ENCODE results near the gene CDK6. TPM values are rescaled to one million over a fixed set of nuclear protein-coding genes. Genes with fewer than 3 reads are reported as not detected.

Gene CDK6
- polyA plus RNA-seq, 1 donor, result 45.7 TPM

DNA sequence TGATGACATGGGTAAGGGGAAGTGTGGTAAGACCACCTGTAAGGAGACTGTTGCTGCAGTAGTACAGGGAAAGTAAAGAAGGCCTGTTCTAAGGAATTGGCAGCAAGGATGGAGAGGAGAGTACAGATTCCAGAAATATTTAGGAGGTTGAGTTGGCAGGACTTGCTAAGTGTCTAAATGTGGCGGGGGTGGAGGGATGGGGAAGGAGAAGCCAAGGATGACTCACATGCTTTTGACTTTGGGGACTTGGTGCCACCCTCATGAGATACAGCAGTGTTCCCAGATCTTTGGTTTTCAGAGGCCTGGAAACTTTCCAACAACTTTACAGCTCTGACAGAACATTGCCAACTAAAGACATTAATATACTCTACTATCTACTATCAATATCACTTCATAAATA lies 45.4 kb downstream of the CDK6 start:
- no peak for DNase-seq

DNA sequence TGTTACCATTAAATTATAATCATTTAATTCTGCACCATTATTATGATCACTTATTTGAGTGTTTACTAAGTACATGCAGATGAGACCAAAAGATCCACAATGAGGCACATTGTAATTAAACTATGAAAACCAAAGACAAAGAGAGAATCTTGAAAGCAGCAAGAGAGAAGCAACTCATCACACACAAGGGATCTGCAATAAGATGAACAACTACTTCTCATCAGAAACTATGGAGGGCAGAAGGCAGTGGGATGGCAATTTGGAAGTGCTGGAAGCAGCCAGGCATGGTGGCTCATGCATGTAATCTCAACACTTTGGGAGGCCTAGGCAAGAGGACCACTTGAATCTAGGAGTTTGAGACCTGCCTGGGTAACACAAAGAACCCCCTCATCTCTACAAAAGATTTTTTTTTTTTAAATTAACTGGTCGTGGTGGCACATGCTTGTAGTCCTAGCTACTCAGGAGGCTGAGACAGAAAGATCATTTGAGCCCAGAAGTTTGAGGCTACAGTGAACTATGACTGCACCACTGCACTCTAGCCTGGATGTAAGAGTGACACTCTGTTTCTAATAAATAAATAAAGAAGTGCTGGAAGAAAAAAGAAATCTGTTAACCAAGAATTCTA lies 47.7 kb downstream of the CDK6 start:
- DNase-seq, result no peak

DNA sequence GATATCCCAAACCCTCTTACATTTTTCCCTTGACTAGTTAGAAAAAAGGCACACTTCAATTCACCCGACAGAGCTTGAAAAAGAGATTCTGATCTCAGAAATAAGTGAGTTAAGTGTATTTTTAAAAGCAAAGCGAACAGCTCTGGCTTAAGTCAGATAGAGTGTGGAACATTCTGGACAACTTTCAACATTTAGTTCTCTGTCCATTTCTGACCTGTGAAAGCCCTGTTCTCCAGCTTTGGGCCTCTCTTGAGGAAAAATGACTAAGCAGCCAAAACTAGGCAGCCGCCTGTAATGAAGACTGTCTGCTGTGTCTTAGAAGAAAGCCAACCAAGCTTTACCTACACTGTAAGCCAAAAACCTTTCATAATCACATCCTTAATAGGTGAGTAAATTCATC lies 50.5 kb downstream of the CDK6 start:
- DNase-seq, result peak; percentile 76

DNA sequence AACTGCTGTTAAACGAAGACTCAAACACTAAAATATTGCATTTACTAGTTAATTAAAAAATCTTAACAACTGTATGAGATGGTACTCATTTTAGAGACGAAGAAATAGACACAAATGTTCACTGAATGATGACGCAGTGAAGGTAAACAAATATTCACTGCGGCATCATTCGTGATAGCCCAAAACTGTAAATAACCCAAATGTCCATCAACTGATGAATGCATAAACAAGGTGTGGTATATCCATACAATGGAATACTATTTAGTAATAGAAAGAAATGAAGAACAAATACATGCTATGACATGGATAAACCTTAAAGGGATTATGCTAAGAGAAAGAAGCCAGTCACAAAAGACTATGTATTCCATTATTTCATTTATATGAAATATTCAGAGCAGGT lies 51.4 kb downstream of the CDK6 start:
- DNase-seq, result no peak

DNA sequence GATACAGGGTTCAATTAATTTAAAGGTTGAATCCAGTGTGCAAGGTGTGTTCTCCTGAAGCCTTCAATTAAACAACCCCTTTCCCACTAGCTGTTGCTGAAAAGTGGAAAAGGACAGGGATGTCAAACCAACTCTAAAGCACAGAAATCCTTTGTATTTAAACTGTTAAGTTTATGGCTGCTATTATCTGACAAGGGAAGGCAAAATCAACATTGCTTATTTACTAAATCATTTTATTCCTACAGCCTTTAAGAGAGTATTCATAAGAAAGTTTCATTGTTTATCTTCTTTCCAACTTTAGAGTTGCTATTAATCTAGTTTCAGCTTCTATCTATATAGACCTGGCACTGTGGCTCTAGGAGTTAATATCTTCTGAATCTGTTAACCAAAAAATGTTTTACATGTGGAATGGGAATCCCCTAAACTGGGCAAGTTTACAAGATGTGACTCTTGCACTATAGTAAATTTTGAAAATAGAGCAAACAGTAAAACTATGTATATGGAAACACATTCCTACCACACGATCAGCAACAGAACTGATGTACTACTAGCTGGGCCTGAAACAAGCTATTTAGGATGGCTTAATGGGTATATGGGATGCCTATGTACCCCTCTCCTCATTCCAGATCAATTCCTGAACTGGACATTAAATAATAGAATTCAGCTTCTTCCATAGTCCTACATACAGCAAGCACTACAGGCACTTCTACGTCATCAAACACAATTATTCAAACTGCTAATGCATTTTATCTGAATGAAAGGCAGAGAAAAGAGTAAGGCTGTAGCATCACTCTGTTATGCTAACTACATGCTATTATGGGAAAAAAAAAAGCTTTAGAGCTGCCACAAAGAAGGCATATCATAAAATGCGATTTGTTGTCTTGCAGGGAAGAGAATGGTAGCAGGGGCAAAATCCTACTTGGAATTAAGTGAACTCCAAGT lies 52.8 kb downstream of the CDK6 start:
- no peak for DNase-seq

DNA sequence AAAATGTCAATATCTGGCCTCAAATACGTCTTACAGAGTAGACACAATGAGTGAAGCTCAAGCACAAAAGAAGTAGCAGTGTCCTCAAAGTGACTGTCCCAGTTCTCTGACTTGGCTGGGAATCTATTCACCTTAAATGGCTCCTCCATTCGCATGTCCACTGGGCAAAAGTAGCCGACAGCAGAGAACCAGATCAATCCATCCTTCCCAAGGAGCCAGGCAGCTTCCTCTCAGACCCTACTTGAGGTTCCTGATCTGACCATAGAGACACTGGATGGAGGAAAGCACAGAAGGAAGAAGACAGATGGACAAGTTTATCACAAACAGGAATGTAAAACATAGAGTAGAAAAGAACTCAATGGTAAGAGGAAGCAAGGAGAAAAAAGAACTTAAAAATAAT lies 53.5 kb downstream of the CDK6 start:
- DNase-seq, result no peak

DNA sequence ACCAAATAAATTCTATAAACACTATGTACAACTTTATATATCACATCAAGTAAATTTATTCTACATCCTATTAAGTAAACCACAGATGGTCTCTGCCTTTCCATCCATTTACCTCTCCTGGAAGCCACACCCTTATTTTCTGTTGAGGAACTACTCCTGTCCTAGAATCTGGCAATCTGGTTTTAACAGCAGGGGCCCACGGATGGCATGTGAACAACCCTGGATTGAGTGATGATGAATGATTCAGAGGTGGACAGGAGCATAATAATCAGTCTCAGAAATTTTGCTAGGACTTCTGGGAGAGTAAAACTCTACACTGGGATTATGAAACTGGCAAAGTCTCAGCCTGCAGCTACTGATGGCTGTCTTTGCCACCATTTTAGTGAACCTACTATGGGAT lies 54.1 kb downstream of the CDK6 start:
- DNase-seq, result no peak

DNA sequence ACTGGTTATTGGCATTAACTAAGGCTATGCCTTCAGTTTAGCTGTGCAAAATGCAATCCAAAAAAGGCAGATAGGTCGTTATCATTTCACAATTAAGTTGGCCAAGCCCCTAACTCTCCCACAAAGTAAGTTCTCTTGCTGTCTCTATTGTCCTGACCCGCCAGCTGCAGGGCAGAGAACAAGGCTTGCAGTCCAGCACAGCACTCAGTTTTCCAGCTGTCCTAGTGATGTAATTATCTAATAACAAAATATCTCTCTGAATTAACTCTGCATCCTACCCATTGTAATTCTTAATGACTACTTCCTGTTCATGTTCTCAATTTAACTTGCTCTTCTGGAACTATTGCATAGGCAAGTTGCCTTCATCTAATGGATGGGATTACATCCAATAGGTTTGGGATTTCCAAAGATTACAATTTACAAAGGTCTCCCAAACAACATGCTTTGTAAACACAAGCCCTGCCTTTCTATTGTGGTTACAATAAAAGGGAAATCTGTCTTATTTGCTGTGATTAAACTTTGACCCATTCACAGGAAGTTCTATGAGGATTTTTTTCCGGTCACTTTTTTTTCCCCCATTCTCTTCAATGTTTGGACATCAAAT lies 55.2 kb downstream of the CDK6 start:
- DNase-seq, result peak; percentile 61

DNA sequence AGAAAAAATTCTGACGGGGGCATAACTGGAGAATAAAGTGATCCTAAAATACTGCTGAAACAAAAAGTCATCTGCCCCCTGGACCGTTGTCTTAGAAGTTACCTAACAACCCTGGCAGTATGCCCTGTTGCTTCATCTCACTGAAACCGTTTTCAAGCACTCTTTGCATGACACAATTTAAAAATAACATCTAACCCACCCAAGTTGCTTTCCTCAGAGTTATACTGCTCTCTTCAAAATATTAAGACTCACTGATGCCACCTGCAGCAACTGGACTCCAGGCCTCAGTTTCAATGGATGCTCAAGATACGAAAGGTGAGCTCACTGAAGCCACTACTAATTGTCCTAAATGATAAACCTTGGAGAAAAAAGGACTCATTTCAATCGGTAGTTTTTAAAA lies 57.4 kb downstream of the CDK6 start:
- DNase-seq, result no peak

DNA sequence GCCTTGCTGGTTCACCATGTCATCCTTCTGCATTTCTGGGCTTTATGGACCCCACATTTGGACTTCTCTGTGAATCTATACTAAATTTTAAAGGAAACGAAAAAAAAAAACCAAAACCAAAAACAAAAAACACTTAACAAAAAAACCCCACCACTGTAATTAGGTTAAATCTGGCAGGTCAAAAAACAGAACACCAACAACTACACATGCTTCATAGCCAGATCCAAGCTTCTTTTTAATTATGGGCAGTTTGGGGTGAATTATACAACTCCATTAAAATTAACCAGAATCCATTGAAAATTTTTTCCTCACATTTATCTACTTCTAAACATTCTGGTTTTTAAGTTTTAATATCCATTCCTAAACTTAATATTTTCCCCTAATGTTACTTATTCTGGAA lies 58.4 kb downstream of the CDK6 start:
- DNase-seq, result no peak

DNA sequence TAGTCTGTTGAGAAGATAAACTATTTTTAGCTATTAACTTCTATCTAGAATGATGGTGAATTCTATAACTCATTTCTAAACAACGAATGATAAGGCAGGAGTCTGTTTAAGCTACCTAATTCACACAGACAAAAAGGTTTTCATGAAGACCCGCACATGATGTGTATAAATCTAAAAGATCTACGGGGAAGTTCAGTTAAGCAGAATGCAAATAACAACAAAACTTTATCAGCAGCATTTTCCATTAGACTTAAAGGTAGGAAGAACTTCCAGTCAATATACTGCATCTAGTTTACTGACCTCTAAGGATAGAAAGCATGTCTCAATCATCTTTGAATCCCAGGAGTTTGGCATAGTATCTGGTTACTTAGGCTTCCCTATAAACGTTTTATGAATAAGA lies 62.6 kb downstream of the CDK6 start:
- DNase-seq, result no peak

DNA sequence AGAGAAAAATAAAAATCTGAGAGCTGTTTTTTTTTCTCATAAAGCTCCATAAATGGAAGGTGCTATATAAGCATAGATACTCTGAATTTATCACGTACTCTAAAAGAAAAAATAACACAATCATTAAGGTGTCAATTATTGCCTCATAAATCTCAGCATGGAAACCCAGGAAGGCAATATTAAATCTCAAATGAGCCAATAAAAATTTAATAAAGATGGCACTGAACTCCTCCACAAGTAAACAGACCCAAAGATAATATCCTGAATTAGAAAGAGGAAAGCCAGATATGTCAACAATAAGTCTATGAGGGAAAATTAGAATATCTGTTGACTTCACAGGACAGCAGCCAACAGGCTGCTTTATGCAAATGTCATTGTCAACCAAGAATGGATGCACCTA lies 66.5 kb downstream of the CDK6 start:
- no peak for DNase-seq

DNA sequence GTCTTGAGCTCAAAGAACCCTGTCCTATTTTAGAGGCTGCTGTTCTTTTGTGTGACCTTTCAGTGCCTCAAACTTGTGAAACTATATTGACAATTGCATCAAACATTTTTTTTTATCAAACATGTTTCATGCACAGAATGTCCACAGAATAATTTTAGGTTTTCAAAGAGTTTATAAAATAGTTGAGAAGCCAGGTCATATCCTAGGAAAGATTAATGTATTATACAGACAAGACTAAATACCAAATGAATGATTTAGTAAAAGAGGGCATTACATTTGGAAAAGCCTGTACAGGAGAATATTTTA lies 67.0 kb downstream of the CDK6 start:
- DNase-seq, result no peak

DNA sequence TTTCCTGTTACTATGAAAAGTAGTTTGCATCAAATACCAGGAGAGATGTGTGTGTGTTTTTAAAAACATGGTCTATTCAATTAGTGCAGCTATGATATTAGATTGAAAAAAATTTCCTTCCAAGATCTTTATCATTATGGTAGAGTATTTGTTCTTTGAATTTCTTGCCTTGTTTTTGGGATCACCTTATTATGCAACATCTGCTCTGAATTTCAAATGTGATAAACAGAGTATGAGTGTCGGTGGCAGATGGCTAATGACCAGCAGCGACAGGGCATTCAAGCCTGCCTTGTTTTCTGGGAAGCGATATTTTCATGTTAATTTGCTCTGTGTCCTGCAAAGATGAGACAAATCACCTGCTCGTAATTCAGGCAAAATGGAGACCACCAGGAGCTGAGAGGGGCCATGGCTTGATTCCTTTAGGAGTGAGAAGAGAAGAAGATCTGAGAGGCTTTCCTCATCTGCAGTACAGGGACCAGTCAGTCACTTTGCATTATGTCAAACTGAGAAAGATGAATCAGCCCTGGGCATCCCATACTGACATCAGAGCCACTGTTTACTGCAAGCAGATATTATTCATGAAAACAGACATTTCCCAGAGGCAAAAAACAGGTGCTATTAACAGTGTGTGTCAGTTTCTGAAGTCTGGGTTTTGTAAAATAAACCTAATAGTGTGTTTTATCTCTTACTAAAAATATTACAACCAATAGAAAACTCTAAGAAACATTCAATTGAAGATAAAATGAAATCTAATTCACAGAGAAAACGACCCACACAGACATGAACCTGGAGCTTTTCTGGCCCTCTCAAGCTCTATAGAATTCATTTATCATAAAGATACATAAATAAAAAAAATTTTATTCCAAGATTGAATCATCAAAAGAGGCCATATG lies 67.6 kb downstream of the CDK6 start:
- DNase-seq, result no peak

DNA sequence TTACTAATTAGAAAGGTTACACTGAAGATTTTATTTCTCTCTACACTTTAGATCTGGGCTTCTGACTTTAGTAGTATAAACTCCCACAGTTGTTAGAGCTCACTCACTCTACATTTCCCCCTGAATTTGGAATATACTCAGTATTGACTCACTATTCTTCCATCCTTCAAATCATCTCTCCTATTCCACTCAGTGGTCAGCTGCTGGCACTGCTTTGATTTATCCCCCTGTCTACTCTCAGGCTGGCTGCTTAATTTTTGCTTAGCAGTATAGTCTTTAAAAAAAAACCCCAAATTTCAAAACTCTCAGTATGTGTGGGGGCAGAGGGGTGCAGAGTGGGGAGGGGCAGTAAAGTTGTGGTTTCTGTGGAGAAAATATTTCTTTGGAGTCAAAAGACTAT lies 68.9 kb downstream of the CDK6 start:
- DNase-seq, result no peak

DNA sequence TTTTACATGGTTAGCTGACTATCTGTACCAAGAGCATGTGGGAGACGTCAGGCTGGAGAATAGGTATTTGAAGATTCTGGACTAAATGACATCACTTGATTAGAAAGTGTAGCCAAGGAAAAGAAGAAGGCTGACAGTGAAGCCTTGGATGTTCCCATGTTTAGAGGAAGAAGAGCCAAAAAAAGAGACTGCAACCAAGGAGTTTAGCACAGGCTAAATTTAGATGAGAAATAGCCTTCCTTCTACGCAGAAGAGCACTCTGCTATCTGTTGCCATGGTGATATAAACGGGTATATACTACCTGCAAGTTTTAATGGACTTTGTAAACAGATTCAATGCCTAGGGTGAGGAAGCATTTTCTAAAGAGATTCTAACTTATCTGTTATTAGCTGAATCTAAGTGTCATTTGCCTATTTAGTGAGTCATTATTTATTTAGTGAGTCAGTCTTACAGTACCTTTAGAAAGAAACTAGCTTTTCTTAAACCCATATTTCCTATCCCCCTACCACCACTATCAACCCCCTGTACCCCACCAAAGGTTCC lies 69.8 kb downstream of the CDK6 start:
- no peak for DNase-seq

DNA sequence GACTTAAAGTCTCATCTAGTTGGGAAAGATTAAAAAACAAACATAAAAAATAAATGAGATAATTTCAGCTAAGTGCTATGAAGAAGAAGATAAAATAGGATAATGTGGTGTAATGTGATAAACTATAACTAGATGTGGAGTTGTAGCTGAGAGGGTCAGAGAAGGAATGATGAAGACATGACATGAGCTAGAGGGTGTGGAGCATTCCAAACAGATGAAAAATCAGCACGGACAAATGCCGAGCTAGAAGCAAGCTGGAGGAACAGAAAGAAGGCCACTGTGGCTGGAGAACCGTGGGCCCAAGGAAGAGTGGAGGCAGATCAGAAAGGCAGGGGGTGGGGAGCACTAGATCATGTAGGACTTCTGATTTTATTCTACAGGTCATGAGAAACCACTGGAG lies 70.6 kb downstream of the CDK6 start:
- no peak for DNase-seq

DNA sequence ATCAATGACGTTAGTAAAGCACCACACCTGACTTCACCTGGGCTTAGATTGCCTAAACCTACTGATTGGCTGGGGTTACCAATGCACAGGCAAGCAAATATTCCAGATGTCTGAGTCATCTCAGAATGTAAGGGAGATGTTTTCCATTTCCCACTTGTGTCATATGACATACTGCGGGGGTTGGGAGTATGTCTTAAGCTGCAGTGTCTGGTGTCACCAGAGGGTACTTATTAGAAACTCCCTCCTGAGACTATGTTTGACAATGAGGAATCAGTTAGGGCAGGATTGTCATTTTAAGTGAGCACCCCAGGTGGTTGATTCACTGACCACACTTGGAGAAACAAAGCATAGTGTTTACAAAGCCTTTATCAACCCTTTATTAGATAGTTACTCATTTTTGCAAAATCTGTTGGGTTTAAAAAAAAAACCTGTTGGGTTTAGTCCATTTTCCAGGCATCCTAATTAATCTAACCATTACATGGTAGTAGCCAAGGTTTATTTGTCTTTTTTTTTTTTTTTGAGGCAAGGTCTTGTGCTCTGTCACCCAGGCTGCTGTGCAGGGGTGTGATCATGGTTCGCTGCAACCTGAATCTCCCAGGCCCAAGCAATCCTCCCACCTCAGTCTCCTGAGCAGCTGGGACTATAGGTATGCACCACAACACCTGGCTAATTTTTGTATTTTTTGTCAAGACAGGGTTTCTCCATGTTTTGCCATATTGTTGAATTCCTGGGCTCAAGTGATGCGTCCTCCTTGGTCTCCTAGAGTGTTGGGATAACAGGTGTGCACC lies 72.5 kb downstream of the CDK6 start:
- no peak for DNase-seq

DNA sequence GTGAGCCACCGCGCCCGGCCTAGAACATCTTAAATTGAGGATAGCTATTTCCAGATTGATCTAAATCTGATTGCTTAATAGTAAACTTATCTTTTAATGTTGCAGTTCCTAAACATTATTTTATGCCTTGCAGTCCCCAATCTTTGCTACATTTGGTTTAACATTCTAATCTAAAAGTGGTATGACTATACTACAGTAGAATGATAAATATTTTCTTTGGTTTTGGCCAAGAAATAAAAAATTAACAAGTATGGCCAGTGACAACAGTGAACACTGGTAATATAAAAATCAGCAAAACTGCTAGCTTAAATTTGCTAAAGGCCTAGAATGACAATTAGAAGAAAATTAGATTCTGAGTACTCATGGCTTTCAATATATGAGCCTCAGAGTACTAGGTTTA lies 73.5 kb downstream of the CDK6 start:
- no peak for DNase-seq

DNA sequence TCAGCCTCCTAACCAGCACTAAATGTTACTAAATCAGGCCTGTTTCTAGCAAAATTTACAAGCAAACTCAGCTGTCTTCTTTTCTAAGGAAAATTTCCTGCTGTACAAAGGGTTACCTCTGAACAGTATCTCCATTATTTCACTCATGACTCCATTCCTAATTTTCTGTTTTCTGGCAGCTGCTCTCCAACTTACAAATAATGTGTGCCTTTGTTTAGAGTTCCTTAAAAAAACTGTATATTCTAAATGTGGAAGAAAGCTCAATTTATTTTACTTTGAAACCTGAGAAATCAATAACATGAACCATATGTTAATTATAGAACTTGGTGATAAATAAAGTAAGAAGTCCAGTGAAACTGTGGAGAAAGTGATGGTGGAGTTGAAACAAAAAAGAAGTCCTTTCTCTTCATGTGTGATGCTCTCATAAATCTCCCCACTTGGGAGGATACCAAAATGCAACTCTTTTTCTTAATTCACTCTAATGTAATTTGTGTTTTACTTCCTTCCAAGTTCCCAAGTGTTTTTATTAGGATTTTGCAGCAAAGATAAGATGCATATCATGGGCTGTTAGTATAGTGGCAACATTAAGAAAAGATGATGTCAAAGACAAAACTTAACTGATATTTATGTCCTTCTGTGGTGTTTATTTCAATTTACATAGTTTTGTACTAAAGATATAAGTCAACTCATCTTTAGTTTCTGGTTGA lies 74.8 kb downstream of the CDK6 start:
- no peak for DNase-seq

DNA sequence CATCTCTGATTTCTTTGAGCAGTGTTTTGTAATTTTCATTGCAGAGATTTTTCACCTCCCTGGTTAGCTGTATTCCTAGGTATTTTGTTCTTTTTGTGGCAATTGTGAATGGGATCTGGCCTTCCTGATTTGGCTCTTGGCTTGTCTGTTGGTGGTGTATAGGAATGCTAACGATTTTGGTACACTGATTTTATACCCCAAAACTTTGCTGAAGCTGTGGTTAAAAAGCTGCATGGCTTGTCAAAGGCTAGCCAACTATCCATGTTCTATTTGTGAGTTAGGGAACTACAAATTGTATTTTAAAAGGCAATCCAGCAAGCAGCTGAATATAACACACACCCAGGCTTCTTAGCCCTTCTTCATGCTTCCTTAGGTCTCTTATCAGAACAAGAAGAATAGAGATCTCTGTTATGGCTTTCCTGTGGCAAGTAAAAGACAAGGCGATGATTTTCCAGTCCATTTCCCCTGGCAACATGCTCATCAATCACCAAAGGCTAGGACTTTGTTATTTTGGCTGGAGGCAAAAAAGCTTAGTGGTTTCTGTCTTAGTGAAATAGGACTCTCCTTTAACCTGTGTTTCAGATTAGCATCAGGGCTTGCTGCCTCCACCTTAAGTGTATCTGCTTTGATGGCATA lies 77.5 kb downstream of the CDK6 start:
- no peak for DNase-seq

Measured in hindlimb muscle (tissue), 1 donor.